Measurements from ENCODE around the gene LAMA2. TPM values are rescaled to one million over a fixed set of nuclear protein-coding genes. Genes with fewer than 3 reads are reported as not detected.
A peak's percentile ranks its signal among the peaks of the same experiment; 100 is the strongest.

The LAMA2 gene
- total RNA-seq, 1 donor from 2014 or later: 18.0 TPM

GRCh38 chr6:129233458-129234134, 350.7 kb downstream of the LAMA2 start:
- H3K4me3 Mint-ChIP-seq (ENCODE audit: unreplicated experiment): no peak overlapping the region
- no peak for DNase-seq (ENCODE audit: extremely low spot score, unreplicated experiment)
- H3K9me3 Mint-ChIP-seq (ENCODE audit: unreplicated experiment): no peaks in the 10 kb centered on the region
- peaks cover 24% of the 10 kb centered on the region for H3K27me3 Mint-ChIP-seq (ENCODE audit: unreplicated experiment)
- no peaks in the 10 kb centered on the region for H3K36me3 Mint-ChIP-seq (ENCODE audit: unreplicated experiment)
- peaks cover 10% of the 10 kb centered on the region for H3K4me1 Mint-ChIP-seq (ENCODE audit: unreplicated experiment)
- no peak for TF ChIP-seq CTCF (IDR thresholded peaks at IDR 0.05)
- no peak overlapping the region for H3K27ac Mint-ChIP-seq (ENCODE audit: unreplicated experiment)

DNA sequence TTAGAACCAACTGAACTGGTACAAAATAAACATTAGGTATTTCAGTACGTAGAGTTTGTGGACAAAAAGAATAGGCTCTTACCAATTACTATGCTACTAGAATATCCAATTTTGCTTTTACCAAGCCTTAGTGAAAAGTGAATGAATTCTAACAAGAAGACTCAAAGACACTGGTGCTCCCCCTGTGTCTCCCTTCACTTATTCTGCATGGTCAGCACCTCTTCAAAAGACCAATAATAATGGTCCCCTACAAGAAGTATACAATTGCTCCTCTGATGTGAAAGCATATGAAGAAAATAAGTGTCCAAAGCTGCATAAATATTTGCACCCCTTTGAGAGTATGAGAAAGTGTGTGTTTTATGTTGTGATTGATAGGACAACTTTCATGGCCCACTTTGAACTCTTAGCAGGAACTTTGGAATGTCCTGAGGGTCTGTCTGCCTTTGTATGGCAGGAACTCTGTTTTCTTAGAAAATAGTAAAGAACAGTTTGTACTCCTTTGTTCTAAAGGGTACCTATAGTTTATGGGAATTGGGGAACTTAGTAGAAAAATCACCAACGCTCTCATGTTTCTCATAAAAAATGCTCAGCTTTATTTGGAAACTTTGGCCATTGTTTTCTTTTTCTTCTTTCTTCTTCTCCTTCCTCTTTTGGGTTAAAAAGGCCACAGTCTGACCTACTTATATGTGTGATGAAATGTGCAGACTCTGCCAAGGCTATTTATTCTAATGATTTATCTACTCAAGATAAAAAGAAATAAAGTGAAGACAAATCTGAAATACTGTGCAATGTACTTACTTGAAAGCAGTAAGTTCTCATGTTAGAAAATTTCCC, 352.4 kb downstream of the LAMA2 start:
- Mint-ChIP-seq H3K27ac (ENCODE audit: unreplicated experiment) (peak overlapping the region; percentile 69), H3K36me3 (ENCODE audit: unreplicated experiment) (no peaks in the 10 kb centered on the region), H3K4me3 (ENCODE audit: unreplicated experiment) (no peak overlapping the region), H3K27me3 (ENCODE audit: unreplicated experiment) (peaks cover 28% of the 10 kb centered on the region), H3K9me3 (ENCODE audit: unreplicated experiment) (no peaks in the 10 kb centered on the region), H3K4me1 (ENCODE audit: unreplicated experiment) (peaks cover 10% of the 10 kb centered on the region)
- no peak for TF ChIP-seq CTCF (IDR thresholded peaks at IDR 0.05)
- no peak for DNase-seq (ENCODE audit: extremely low spot score, unreplicated experiment)

GRCh38 chr6:129236001-129236517, 353.1 kb downstream of the LAMA2 start:
- DNase-seq (ENCODE audit: extremely low spot score, unreplicated experiment): no peak
- H3K27ac Mint-ChIP-seq (ENCODE audit: unreplicated experiment): peak overlapping the region; percentile 69
- H3K27me3 Mint-ChIP-seq (ENCODE audit: unreplicated experiment): peaks cover 32% of the 10 kb centered on the region
- H3K4me3 Mint-ChIP-seq (ENCODE audit: unreplicated experiment): no peak overlapping the region
- no peaks in the 10 kb centered on the region for H3K9me3 Mint-ChIP-seq (ENCODE audit: unreplicated experiment)
- peaks cover 10% of the 10 kb centered on the region for H3K4me1 Mint-ChIP-seq (ENCODE audit: unreplicated experiment)
- H3K36me3 Mint-ChIP-seq (ENCODE audit: unreplicated experiment): no peaks in the 10 kb centered on the region
- no peak for TF ChIP-seq CTCF (IDR thresholded peaks at IDR 0.05)

DNA sequence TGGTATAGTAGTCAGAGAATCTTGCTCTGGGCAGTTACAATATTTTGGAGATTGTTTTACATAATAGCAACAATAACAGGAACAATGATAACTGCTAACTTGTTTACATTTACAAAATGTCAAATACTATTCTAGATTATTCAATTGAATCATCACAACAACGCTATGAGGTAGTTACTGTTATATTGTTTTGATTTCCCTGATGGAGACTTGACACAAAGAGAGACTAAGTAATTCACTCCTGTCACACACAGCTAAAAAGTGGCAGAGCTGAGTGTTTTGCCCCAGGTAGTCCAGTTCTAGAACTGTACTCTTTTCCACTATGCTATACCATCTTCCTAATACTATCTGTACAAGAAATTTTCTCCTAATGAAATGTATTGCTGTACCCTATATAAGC, 356.1 kb downstream of the LAMA2 start:
- DNase-seq (ENCODE audit: extremely low spot score, unreplicated experiment): no peak
- H3K9me3 Mint-ChIP-seq (ENCODE audit: unreplicated experiment): no peaks in the 10 kb centered on the region
- H3K4me3 Mint-ChIP-seq (ENCODE audit: unreplicated experiment): no peak overlapping the region
- peaks cover 10% of the 10 kb centered on the region for H3K4me1 Mint-ChIP-seq (ENCODE audit: unreplicated experiment)
- H3K27me3 Mint-ChIP-seq (ENCODE audit: unreplicated experiment): peaks cover 38% of the 10 kb centered on the region
- no peak overlapping the region for H3K27ac Mint-ChIP-seq (ENCODE audit: unreplicated experiment)
- TF ChIP-seq CTCF (IDR thresholded peaks at IDR 0.05): no peak
- no peaks in the 10 kb centered on the region for H3K36me3 Mint-ChIP-seq (ENCODE audit: unreplicated experiment)

All from osteocyte (in vitro differentiated cells).